GM19351 (cell line): ENCODE results near the gene UTP20.
A peak's percentile ranks its signal among the peaks of the same experiment; 100 is the strongest.
"Not testable (repeated sequence)": the region's sequence is repeated elsewhere in the genome, so short reads cannot be mapped to it uniquely, and the experiment has no call there.

Experiments used
- ATAC-seq: cut with Tn5 transposase; IDR thresholded peaks from one replicate; pipeline ENCODE4 v1.9.1; 2021; ENCODE audit warnings: mild to moderate bottlenecking, moderate library complexity; ENCODE audit not compliant: unreplicated experiment

UTP20 gene

GRCh38 chr12:101325590-101325989 is 45.7 kb downstream of the UTP20 start:
- ATAC-seq, result no peak

DNA sequence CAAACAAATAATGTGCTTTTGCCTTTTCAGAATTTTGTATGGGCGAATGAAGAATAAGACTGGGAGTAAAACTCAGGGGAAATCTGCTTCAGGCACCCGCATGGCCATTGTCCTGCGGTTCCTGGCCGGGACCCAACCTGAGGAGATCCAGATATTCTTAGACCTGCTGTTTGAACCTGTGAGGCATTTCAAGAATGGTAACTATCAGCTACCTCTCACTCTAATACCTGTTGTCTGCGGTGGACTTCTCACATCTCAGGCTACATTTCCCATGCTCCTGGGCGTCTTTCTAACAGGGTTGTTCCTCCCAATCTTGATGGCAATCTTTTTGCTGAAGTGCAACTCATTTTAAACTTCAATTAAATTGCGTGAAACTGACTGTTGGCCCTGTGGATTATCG is 47.1 kb downstream of the UTP20 start:
- no peak for ATAC-seq

- ATAC-seq, result no peak
These were observed 47.6 kb downstream of the UTP20 start for GRCh38 chr12:101327546-101327945.

DNA sequence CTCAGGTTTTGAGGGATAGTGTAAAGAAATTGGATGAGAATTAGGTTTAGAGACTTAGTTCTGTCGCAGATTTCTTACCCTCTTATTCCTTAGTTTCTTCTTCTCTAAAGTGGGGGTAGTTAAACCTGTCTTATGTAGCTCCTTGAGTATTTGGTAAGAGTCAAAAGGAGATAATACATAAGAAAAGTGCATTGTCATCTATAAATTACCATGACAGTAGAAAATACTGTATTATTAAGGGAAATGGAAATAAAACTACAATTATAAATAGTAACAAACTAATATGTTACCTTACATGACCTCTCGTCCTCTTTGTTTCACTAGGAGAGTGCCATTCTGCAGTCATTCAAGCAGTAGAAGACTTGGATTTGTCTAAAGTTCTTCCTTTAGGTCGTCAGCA is 49.0 kb downstream of the UTP20 start:
- ATAC-seq, result no peak

GRCh38 chr12:101330631-101331030 is 50.7 kb downstream of the UTP20 start:
- ATAC-seq, result no peak

DNA sequence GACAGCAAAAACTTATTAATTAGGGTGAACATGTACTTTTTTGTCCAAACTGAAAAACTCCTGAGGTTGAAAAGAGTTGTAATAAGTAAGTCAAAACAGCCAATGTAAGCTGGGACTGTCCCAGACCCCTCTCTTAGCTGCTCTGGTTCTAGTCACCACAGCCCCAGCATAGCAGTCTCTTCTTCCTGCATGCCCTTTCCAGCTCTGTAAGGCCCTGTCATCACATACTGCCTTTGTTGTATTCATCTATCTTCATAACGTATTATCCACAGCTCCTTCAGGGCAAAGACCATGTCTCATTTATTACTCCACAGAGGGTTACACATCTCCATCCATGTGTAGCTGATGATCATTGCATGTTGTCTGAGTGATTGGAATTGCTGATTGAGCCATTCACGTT is 56.5 kb downstream of the UTP20 start:
- ATAC-seq, result no peak

DNA sequence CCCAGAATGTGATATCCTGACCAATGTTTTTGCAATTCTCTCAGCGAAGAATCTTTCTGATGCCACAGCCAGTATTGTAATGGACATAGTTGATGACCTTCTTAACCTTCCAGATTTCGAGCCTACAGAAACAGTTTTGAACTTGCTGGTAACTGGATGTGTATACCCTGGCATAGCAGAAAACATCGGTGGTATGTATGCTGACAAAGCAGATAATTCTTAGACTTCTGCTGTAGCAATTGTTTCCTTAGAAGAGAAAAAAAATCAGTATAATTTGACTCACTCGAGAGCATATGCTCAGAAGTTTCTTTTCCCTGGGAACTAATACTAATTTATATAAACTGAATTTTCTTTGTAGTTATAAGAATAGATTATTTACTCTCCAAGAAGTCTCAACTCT is 58.2 kb downstream of the UTP20 start:
- ATAC-seq, result no peak

- ATAC-seq, result no peak
These were observed 64.0 kb downstream of the UTP20 start for GRCh38 chr12:101343893-101344292.

DNA sequence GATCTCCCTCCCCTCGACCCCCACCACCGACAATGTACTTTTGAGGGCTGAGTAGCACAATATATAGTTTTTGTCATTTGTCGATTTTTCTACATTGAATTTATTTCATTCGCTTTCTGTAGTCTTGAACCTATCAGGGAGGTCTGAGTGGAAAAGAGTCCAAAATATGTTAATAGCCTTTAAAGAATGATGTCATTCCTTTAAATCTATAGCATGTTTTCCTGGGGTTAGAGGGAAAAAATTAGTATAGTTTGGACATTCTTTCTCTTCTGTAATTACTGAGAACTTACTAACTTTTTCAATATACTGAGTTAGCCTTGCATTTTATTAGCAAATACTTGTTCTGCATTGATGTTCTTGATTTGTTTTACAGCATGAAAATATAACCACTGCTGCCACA is 71.8 kb downstream of the UTP20 start:
- ATAC-seq, result no peak

GRCh38 chr12:101356794-101357193 is 76.9 kb downstream of the UTP20 start:
- ATAC-seq, result no peak

DNA sequence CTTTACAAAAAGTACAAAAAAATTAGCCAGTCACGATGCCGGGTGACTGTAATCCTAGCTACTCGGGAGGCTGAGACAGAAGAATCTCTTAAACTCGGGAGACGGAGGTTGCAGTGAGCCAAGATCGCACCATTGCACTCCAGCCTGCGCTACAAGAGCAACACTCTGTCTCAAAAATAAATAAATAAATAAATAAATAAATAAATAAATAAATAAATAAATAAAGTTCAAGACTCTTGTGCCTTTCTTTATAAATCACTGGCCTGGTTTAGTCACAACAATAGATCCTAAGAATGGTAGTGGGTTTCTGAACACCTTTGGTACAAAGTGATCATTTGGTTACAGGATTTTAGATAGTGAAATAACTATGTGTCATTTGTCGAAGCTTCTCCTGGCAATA is 81.5 kb downstream of the UTP20 start:
- no peak for ATAC-seq

GRCh38 chr12:101368016-101368415 is 88.1 kb downstream of the UTP20 start:
- ATAC-seq, result no peak

- ATAC-seq, result no peak
These were observed 92.5 kb downstream of the UTP20 start for GRCh38 chr12:101372431-101372830.

DNA sequence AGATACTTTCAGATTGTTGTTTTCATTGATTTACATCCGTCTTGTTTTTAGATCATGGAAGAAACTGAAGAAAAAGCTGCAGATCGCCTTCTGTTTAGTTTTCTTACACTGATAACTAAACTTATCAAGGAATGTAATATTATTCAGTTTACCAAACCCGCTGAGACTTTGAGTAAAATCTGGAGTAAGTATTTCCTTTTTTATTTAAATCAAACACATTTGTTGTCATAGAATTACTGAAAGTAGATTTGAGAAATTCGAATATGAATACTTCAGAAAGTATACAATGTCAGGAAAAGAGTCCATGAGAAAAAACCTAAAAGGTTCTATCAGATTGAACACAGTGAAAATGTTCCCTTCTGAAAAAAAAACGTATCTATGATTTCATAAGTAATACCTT is 95.7 kb downstream of the UTP20 start:
- ATAC-seq, result no peak

- ATAC-seq, result no peak
These were observed 99.2 kb downstream of the UTP20 start for GRCh38 chr12:101379149-101379548.

DNA sequence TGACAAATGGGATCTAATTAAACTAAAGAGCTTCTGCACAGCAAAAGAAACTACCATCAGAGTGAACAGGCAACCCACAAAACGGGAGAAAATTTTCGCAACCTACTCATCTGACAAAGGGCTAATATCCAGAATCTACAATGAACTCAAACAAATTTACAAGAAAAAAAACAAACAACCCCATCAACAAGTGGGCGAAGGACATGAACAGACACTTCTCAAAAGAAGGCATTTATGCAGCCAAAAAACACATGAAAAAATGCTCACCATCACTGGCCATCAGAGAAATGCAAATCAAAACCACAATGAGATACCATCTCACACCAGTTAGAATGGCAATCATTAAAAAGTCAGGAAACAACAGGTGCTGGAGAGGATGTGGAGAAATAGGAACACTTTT is 111.3 kb downstream of the UTP20 start:
- ATAC-seq, result not testable (repeated sequence)

GRCh38 chr12:101407049-101407435 is 127.1 kb downstream of the UTP20 start:
- peak; percentile 22 for ATAC-seq

DNA sequence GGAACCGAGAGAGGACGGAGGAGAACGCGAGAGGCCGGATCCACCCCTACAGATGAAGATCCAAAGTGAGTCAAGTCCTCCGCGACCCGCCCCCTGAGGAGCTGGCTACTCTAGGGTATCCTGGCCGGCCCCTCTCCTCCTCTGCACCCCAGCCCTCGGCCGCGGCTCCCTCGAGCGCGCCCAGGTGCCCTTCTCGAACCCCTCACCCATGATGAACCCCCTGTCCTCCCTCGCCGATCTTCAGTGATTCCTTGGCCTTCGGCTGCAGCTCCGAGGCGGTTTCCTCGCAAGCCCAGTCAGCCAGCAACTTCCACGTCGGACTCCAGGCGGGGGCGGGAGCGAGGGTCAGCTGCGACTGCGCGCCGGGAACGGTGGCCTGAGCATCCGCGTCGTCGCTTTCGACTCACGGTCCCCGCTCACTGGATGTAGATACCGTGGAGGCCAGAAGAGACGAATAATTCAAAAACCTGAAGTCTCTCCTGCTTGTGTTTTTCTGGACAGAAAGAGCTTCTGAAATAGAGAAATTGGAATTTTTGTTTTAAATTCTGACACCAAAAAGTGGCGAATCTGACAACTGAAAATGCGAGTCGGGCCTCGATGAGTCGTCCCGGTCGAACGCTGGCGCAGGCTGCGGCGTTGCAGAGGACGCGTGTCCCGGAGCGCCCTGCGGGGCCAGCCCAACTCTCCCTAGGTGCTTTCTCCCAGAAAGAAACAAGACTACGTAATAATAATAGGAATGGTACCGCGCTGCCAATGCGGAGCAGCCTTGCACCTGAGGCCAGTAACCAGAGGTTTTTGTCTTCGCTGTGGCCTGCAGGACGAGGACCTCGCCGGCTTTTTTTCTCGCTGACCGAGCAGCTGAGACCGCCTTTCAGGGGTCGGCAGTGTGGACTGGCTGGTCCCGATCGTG is 127.8 kb downstream of the UTP20 start, which contains the start of gene ARL1:
Gene ARL1 (minus strand): TSS at position 337 of the 910 bp plus-strand sequence. CDS start 127 bp downstream, at position 210.
- peak; percentile 72 for ATAC-seq

DNA sequence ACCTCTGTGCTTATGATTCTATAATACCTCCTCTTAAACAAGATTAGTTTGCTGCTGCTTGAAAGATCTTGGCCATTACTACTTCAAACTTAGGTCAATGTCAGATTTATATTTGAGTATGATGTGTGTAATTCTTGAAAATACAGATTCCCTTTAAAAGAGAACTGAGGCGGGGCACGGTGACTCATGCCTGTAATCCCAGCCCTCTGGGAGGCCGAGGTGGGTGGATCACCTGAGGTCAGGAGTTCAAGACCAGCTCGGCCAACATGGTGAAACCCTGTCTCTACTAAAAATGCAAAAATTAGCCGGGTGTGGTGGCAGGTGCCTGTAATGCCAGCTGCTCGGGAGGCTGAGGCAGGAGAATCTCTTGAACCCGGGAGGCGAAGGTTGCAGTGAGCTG is 130.3 kb downstream of the UTP20 start:
- not testable (repeated sequence) for ATAC-seq

DNA sequence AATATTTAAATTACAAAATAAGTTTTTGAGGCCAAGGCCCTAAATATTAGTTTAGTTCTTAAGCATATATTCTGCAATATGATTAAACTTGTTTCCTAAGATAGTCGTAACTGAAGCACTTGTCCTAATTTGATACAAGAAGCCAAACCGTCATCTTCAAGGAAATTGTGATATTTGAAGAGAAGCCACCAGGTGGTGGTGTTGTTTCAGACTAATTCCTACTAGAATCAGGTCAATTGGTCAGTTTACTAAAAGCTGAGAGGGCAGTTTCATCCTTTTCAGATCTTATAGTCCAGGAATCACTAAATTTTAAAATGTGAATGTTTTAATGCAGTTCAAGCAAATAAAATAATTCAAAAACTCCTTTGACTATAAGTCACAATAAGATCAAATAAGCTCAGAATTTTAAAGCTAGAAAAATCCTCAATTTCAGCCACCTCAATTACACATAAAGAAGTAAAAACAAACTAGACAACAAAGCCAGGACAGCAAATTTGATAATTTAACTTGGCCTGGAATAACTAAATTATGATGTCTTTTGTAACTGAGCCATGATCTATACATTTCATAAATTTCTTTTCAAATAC is 134.7 kb downstream of the UTP20 start:
- ATAC-seq, result peak; percentile 77

DNA sequence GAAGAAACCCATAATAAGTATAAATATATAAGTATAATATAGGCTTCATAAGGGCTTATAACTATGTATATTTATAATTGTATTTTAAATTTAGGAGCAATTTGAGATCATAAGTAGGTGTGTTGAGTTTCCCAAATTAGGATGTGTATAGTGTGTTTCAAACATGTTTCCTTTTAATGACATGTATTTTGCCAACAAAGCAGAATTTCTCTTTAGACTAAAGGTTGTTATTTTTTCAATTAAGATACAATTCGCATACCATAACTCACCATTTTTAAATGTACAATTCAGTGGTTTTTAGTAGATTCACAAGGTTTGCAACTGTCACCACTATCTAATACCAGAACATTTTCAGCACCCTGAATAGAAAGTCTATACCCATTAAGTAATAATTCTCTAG is 135.3 kb downstream of the UTP20 start:
- ATAC-seq, result no peak

GRCh38 chr12:101422066-101422465 is 142.2 kb downstream of the UTP20 start:
- not testable (repeated sequence) for ATAC-seq
